Stimulated activated CD8-positive, alpha-beta memory T cell treated with anti-CD3 and anti-CD28 coated beads, Interleukin-15, amount 100 ng/mL, for 24 hours (primary cell): ENCODE results near the gene ETNK1.
"Not testable (repeated sequence)": the region's sequence is repeated elsewhere in the genome, so short reads cannot be mapped to it uniquely, and the experiment has no call there.

Source experiments
- DNase-seq: peaks from one replicate; pipeline ENCODE4 v3.0.0-alpha.2; 2020; ENCODE audit warnings: low read depth

ETNK1 gene

GRCh38 chr12:22687361-22688076 is 62.5 kb downstream of the ETNK1 start:
- no peak for DNase-seq

DNA sequence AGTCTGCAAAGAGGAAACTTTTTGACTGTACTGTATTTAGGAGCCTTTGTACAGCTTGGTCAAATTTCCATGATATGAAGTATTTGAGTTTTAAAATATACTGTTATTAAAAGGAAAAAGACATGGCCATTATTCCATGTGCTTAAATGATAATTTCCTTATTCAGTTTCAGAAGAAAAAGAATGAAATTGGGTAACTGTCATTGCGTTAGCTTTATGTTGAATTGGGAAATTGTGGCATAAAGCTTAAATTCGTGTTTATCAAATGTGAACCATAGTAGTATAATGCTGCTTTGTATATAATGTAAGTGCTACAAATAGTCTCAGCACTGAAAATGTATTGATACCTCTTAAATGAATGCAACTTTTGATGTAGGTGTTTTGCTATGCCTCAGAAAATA is 64.9 kb downstream of the ETNK1 start:
- no peak for DNase-seq

- DNase-seq = no peak
Measured at GRCh38 chr12:22691319-22691718, 66.3 kb downstream of the ETNK1 start.

DNA sequence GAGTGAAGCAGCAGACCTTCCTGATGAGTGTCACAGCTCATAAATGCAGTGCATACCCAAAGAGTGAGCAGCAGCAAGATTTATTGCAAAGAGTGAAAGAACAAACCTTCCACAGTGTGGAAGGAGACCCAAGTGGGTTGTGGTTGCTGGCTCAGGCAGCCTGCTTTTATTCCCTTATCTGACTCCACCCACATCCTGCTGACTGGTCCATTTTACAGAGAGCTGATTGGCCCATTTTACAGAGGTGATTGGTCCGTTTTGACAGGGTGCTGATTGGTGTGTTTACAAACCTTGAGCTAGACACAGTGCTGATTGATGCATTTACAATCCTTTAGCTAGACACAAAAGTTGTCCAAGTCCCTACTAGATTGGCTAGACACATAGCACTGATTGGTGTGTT is 67.5 kb downstream of the ETNK1 start:
- DNase-seq = not testable (repeated sequence)

- no peak for DNase-seq
Measured at GRCh38 chr12:22692964-22693555, 68.1 kb downstream of the ETNK1 start.

GRCh38 chr12:22698576-22698975 is 73.6 kb downstream of the ETNK1 start:
- DNase-seq = no peak

- DNase-seq = not testable (repeated sequence)
Measured at GRCh38 chr12:22699705-22700104, 74.7 kb downstream of the ETNK1 start.

DNA sequence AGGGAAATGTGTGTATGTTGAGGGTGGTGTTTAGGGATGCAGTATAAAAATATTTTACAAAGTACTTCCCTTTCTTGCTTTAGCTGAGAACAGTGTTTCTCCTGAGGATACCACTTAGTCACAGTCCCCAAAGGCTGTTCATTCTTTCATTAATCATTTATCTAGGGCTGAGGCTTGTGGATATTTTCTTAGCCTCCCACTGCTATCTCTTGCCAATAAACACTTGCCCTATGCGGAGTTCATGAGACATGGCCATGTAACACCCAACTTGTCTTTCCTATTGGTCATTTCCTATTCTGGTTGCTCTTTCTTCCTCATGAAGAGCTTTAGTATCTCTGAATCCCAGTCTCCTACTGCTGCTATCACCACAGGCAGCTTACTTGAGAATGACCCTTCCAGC is 75.1 kb downstream of the ETNK1 start:
- no peak for DNase-seq

DNA sequence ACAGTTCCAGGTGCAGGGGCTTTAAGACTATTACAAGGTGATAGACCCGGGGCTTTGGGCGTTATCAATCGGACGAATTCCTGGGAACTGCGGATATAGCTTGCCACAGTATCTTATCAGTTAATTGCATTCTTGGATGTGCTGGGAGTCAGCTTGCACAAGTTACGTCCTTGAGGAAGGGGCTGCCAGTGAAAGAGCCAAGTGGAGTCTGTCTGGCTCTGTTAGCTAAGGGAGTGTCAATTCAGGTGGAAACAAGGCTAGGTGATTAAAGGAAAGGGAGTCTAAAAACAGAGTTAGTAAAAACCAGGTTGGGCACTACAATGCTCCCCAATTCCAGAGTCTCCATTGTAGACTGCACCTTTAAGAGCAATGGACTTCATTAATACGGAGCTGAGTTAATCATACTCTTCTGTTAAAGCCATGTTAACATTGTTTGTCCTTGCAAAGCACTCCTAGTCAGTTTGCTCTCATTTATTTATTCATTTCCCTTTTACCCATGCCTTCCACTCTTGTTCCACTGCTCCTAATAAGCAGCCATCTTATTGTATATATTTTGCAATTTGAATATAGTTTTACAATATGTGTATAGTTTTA is 76.3 kb downstream of the ETNK1 start:
- DNase-seq = not testable (repeated sequence)

DNA sequence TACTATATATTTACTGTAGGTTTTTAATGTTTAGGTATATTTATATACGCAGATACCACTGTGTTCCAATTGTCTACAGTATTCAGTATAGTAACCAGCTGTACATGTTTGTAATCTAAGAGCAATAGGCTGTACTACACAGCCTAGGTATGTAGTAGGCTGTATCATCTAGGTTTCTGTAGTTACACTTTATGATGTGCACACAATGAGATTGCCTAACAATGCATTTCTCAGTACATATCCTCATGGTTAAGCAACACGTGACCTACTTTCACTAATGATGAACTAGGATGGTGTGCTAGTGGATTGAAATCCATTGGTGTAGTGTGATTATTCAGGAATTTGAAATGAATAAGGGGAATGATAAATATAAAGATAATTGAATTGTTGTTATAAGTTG is 77.7 kb downstream of the ETNK1 start:
- DNase-seq = no peak

GRCh38 chr12:22709292-22709691 is 84.3 kb downstream of the ETNK1 start:
- DNase-seq = no peak

DNA sequence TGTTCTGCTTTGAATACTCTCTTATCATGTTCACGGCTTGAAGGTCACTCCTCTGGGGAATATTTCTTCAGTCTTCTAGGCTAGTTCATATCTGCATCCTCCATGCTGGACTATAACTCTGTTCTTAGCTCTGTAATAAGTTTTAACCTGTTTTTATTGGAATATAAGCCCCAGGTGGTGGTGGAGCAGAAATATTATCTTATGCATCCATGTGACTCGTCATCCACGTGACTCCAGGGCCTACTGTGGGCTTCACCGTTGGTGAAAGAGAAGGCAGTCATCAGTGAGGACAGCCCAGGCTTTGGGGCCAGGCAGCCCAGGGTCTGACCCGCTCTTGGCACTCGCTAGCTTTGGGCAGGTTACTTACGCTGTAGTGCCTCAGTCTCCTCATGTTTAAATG is 87.1 kb downstream of the ETNK1 start:
- DNase-seq = no peak

DNA sequence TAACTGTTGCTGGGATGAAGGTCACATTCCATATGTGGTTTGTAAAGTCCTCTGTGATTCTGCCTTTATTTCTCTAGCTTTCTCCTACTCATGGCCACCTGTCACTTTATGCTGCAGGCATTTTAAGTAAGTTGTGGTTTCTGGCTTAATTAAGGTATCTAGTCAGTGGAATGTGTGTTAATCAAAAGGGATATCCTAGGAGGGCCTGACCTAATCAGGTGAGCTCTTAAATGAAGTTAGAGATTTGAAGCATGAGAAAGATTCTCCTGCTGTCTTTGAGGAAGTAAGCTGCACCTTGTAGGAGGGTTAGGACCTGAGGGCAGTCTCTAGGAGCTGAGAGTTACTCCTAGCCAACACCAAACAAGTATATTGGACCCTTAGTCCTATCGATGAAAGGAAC is 90.3 kb downstream of the ETNK1 start:
- no peak for DNase-seq

DNA sequence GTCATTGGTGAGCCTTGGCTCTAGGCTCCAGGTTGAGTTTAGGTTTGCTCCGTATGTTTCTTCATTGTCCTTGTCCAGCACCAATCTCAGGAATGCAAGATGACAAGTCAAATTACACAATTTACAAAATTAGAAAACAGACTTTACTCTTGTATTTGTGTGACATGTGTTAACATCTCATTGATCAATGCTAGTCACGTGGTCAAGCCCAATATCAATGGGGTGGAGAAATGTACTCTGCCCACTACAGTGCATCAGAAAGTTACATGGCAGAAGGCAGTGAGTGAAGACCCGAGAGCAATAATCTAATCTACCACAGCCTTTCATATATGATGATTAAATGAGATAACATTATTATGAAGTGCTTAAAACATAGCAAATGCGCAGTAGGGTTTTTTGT is 94.8 kb downstream of the ETNK1 start:
- DNase-seq = no peak

DNA sequence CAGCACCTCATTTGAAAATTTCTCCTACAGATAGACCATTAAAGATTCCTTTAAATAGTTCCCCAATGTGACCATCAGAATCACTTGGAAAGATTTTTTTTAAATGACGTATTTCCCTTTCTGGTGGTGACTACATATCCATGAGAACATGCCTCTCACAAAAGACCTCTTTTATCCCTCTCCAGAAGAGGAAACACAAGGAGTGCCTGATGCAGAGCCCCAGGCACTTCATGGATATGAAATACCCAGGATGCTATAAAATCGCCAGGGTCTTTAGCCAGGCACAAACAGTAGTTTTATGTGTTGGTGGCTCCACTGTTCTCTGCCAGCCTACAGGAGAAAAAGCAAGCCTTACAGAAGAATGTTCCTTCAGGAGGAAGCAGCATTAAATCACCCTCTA is 97.1 kb downstream of the ETNK1 start:
- no peak for DNase-seq

GRCh38 chr12:22722779-22723178 is 97.8 kb downstream of the ETNK1 start:
- no peak for DNase-seq

DNA sequence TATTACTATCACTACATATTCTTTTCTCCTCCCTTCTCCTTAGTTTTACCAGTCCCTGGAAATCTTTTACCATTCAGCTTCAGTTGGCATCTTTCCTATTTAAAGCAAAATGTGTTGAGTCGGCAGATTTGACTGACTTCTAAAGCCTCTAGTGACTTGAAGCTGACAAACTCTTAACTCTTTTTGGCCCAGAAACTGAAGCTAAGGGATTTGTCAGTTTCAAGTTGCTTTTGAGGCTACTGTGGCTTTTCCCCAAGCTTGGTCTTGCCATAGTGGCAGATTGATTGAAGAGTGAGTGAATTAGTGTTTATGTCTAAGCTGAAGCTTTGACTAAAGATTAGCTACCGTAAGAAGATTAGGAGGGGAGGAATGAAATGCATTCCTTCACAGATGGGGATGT is 104.0 kb downstream of the ETNK1 start:
- DNase-seq = no peak

DNA sequence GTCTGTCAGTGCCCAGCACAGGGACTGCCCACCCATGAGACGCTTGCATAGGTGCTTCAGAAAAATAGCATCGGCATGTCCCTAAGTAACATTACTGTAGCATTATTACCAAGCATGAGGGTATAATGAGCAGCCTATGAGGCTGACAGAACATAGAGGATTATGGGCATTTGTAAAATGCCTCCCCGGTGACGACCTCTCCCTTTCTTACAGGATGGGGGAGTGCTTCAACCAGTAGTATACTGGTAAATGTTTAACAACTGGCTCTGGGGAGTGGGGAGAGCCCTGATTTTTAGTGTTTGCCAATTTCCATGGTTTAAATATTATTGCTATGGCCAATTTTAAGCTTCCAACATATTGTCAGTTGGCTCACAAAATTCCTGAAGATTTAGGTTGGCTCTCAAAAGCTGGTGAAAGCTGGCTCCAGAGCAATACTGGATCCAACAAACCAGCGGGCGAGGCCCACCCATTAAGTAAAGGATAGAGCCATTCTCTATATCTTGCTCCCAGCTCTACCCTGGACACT is 104.5 kb downstream of the ETNK1 start:
- DNase-seq = no peak

GRCh38 chr12:22729957-22730443 is 105.0 kb downstream of the ETNK1 start:
- DNase-seq = no peak

DNA sequence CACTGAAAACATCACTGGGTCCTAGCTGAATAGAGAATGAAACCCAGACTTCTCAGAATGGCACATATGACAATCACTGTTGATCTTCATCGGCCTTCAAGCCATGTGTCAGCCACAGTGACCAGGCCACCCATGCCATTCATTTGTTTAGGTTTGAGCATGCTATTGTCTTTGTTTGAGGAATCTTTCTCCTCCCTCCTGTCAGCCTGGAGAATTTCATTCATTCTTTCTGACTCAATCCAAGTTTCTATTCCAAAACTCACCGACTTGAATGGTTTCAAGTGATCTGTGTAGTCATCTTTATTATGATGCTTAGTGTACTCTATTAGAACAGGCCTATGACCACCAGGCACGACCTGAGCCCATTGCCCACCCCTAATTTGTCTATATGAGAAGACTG is 106.3 kb downstream of the ETNK1 start:
- DNase-seq = no peak

GRCh38 chr12:22733756-22734155 is 108.8 kb downstream of the ETNK1 start:
- no peak for DNase-seq

DNA sequence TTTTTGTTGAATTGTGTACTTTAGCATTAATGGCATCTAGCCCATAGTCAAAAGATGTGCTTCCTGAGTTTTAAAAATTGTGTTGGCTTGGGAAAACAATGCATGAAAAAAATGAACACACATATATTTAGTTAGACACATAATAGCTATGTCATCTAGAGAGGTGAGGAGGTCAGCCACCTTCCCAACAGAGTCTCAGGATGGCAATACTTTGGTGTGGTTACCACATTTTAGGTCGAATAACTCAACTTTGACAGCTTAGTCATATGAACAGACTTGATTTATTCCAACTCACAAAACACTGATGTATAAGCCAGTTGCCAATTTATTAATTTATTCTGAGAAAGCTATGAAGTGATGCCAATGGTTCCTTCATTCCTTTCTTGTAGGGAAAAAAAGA is 114.0 kb downstream of the ETNK1 start:
- DNase-seq = no peak
